GM12874 (cell line): ENCODE measurements around the gene KLHL29.

Experiments used
- CTCF ChIP-seq: IDR thresholded peaks from 2 replicates; pipeline ENCODE4 v1.5.1; 2011; ENCODE audit warnings: low read depth, mild to moderate bottlenecking, control low read depth, low read length, moderate library complexity; ENCODE audit not compliant: insufficient read depth

Gene KLHL29

DNA sequence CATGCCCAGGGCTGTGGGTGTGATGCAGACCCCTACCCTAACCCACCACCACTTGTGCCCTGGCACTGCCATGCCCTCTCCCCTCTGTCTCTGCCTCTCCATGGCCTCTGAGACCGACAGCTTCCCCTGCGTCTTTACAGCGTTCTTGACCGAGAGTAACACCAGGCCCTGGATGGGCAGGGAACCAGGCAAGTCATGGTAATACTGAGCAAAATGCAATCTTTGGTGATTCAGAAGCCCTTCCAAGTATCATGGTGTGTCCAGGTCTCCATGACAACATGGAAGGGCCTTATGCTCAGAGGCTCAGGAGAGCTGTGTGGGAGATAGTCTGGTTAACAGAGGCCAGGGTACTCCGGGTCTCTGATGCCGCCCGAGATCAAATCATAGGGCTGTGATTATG lies 176.1 kb downstream of the KLHL29 start:
- TF ChIP-seq CTCF, result no peak

- TF ChIP-seq CTCF, result no peak
These were observed 176.6 kb downstream of the KLHL29 start for GRCh38 chr2:23561544-23561943.

DNA sequence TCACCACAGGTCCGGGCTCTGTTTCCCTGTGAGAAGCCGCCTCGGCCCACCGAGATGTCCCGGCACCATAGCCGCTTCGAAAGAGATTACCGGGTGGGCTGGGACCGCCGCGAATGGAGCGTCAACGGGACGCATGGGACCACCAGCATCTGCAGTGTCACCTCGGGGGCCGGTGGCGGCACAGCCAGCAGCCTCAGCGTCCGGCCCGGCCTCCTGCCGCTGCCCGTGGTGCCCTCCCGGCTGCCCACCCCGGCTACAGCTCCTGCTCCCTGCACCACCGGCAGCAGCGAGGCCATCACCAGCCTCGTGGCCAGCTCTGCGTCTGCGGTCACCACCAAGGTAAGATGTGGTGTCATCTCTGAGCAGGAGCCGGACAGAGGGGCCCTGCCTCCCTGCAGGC lies 177.2 kb downstream of the KLHL29 start:
- no peak for TF ChIP-seq CTCF

GRCh38 chr2:23563151-23563550 lies 178.2 kb downstream of the KLHL29 start:
- no peak for TF ChIP-seq CTCF

- TF ChIP-seq CTCF, result no peak
These were observed 179.0 kb downstream of the KLHL29 start for GRCh38 chr2:23563673-23564614.

DNA sequence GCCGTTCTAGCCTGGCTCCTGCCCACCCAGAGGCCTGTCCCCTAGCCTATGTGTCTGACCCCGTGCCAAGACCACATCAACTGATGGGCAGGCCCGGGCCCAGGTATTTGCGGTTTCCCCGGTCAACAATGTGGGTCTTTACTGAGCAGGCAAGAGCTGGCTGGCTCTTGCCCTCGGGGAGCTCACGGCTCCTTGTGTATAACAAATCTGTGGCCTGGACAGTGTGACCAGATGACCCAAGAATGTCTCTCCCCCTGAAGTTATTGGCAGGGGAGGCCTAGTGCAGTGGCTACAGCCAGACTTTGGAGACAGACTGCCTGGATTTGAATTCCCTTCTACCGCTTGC lies 179.6 kb downstream of the KLHL29 start:
- TF ChIP-seq CTCF, result no peak

GRCh38 chr2:23565374-23565773 lies 180.4 kb downstream of the KLHL29 start:
- TF ChIP-seq CTCF, result no peak
